Left lung (tissue), 10 donors: ENCODE measurements around the gene ALDOC. TPM values are rescaled to one million over a fixed set of nuclear protein-coding genes. Genes with fewer than 3 reads are reported as not detected.

Experiments used
- ATAC-seq: fragments of 200-7000 bp; cut with Tn5 transposase; one replicate; pipeline ENCODE4 v1.9.1; 2020; ENCODE audit warnings: moderate library complexity
- DNase-seq, 4 donors: peaks; one replicate each; pipeline ENCODE4 v3.0.0-alpha.2; 2013 to 2020
- H3K27ac ChIP-seq, 2 donors: fragments of 200-600 bp; sonication (generic) in 1 of 2; one replicate each; pipeline versions ENCODE4 v1.5.0 to v1.8.0; 2020 to 2021
- H3K27me3 ChIP-seq, 2 donors: fragments of 200-600 bp; sonication (generic) in 1 of 2; one replicate each; pipeline versions ENCODE4 v1.5.0 to v1.8.0; 2020 to 2021
- H3K36me3 ChIP-seq, 2 donors: fragments of 200-600 bp; sonication (generic) in 1 of 2; one replicate each; pipeline versions ENCODE4 v1.5.0 to v1.8.0; 2020 to 2021
- H3K4me1 ChIP-seq, 2 donors: fragments of 200-600 bp; one replicate each; pipeline ENCODE4 v1.8.0; 2021
- H3K4me3 ChIP-seq, 2 donors: fragments of 200-600 bp; sonication (generic) in 1 of 2; one replicate each; pipeline versions ENCODE4 v1.5.0 to v1.8.0; 2020 to 2021; ENCODE audit warnings: mild to moderate bottlenecking in 1 of 2
- H3K9me3 ChIP-seq, 2 donors: fragments of 200-600 bp; sonication (generic) in 1 of 2; one replicate each; pipeline versions ENCODE4 v1.5.0 to v1.8.0; 2020 to 2021
- intact Hi-C, 2 donors: fragments of 100-400 bp; cut with DNase I; formaldehyde crosslinking; loops; one replicate each; pipeline versions ENCODE4 v1.11.2 to v1.14.2; 2022
- polyA plus RNA-seq, 6 donors: library from polyadenylated mRNA; unstranded; fragments of 120-200 nt; gene quantifications; one replicate each; pipeline ENCODE4 v1.2.1, GENCODE V29; 2013; ENCODE audit not compliant: insufficient read length in 6 of 6
- total RNA-seq, 2 donors: library from RNA; stranded (reverse); fragmentation: NEBNext Ultra II Directional; extraction: Animal tissue kit (Norgen Biotek cat#: 25700); gene quantifications; one replicate each; pipeline ENCODE4 v1.2.1, GENCODE V29; 2021
- TF ChIP-seq, protein P1 (sequence below), 2 donors: fragments of 200-600 bp; sonication (generic) in 1 of 2; IDR thresholded peaks; one replicate each; pipeline versions ENCODE4 v1.5.0 to v1.8.0; 2021; ENCODE audit warnings: antibody characterized with exemption in 2 of 2
- donor health status: DM: no; HTN: yes; CAD: no.
- donor health status: DM: no; HTN: no; CAD: no.

The ALDOC gene
- total and polyA plus RNA-seq, 8 donors: 10.9 to 25.5 (median 18.6) TPM

DNA sequence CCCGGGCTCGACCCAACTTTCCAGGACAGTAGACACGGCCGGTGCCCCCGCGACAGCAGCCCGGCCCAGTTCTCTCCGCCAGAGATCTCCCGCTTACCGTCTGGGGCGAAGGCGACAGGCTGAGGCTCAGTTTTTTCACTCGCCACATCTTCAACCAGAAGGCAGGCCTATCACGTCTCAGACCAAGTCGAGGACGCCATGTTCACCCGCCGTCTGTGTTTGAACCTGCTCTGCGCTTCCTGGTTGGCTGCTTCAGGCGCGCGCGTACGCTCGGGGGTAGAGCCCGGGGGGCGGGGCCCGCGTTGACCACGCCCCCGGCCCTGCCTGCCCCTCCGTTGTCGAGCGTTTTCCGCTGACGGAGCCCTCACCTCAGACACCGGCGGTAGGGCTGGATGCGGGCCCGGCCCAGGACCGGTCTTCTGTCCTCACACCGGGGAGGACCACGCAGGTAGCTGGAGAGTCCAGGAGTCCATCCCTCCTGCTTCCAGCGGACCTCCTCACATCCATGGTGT is 22.2 kb upstream of the ALDOC start, which contains the start of gene SPAG5:
Gene SPAG5 (minus strand): TSS at position 227 of the 512 bp plus-strand sequence. CDS start 79 bp downstream, at position 148.
- H3K27ac ChIP-seq: peak within 1 kb of the TSS; percentile 97 to 98
- intact Hi-C loops: no loop called here
- no peaks in the 10 kb centered on the region for H3K36me3 ChIP-seq
- TF ChIP-seq, protein P1, sequence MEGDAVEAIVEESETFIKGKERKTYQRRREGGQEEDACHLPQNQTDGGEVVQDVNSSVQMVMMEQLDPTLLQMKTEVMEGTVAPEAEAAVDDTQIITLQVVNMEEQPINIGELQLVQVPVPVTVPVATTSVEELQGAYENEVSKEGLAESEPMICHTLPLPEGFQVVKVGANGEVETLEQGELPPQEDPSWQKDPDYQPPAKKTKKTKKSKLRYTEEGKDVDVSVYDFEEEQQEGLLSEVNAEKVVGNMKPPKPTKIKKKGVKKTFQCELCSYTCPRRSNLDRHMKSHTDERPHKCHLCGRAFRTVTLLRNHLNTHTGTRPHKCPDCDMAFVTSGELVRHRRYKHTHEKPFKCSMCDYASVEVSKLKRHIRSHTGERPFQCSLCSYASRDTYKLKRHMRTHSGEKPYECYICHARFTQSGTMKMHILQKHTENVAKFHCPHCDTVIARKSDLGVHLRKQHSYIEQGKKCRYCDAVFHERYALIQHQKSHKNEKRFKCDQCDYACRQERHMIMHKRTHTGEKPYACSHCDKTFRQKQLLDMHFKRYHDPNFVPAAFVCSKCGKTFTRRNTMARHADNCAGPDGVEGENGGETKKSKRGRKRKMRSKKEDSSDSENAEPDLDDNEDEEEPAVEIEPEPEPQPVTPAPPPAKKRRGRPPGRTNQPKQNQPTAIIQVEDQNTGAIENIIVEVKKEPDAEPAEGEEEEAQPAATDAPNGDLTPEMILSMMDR (IDR thresholded peaks at IDR 0.05): no peak
- peak within 1 kb of the TSS; percentile 53 to 67 for H3K4me3 ChIP-seq
- H3K27me3 ChIP-seq: no peaks in the 10 kb centered on the region
- H3K9me3 ChIP-seq: no peaks in the 10 kb centered on the region
- ATAC-seq: peak; percentile 99
- peak; percentile 89 to 98 (median 96) for DNase-seq
- peaks cover 5 to 28% of the 10 kb centered on the region in 2 donors for H3K4me1 ChIP-seq

DNA sequence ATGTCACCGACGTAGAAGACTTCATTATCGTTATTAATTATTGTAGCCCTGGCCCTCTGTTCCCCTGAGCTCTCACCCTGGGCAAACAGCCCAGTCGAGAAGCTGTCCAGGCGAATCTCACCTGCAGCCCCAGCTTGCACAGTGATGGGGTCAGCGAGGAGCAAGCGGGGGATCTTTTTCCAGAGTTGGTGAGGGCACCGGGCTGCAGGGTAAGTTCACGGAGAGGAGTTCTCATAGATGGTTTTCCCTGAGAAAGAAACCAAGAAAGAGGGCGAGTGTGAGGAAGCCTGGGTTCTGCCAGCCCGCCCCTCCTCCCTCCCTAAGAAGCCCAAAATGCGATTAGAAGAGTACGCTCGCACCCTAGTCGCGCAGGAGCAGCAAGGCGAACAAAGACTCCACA is 21.7 kb upstream of the ALDOC start:
- Histone ChIP-seq H3K4me3 (peak overlapping the region; percentile 53 to 67), H3K27ac (peak overlapping the region; percentile 97 to 98), H3K4me1 (peaks cover 5 to 28% of the 10 kb centered on the region in 2 donors), H3K36me3 (peaks cover 0 to under 1% of the 10 kb centered on the region in 2 donors), H3K27me3 (no peaks in the 10 kb centered on the region), H3K9me3 (no peaks in the 10 kb centered on the region)
- no peak for ATAC-seq
- TF ChIP-seq, protein P1 (IDR thresholded peaks at IDR 0.05): no peak
- intact Hi-C loops: no loop called here
- no peak for DNase-seq

DNA sequence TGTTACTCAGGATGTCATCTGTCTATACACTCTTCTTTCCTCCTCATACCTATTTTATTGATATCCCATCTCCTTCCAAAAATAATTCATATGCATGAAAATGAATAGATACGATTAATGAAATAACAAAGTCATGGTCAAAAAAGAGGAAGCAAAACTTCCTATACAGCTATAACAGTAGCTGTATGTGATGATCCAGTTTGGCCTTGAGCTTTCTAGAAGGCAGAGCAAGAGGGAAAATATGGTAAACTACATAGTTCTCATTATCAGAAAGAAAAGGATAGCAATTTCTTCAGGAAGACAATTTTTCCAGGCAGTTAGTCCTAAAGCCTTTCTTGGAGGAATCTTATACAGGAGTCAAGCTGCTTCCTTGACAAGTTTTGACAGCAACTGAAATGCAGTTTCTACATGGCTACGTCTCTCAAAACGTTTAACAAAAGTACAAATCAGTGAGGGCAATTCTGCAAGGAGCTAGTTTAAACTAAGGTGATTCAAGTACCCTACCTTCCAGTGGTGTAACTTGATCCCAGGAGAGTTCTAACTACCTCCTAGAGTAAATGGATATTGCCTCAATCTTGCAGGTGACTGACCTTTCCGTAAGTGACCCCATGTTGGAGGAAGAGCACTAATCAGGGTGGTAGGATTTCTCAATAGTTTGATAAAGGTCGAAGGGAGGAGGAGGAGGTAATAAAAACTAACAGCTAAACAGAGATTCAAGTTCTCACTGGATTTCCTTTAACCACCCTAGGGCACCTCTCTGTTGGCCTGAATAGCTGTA is 21.1 kb upstream of the ALDOC start:
- Histone ChIP-seq H3K9me3 (no peaks in the 10 kb centered on the region), H3K4me3 (peak overlapping the region; percentile 53 to 67), H3K36me3 (peaks cover 0 to 6% of the 10 kb centered on the region in 2 donors), H3K27ac (peak overlapping the region in 1 of 2 donors; percentile 24), H3K4me1 (peaks cover 5 to 28% of the 10 kb centered on the region in 2 donors), H3K27me3 (no peaks in the 10 kb centered on the region)
- peak; percentile 4 for ATAC-seq
- intact Hi-C loops: no loop called here
- no peak for DNase-seq
- TF ChIP-seq, protein P1 (IDR thresholded peaks at IDR 0.05): no peak

DNA sequence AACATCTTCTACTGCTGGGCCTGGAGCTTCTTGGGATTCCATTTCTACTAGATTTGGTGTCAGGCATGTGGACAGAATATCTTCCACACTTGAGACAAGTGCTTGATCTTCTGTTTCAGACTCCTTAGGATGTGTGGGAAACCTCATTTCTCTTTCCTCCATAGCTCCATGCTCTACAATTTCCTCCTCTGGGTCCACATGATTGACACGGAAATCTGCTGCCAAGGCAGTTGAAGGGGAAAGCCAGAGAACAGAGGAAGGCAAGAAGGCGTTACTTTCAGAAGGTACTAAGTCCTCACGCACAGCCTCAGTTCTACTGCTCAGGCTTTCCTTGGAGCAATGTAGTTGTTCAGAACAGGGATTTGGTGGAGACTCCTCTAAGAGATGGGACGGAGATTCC is 15.6 kb upstream of the ALDOC start:
- H3K36me3 ChIP-seq: peaks cover 0 to 29% of the 10 kb centered on the region in 2 donors
- no peak for DNase-seq
- H3K27ac ChIP-seq: no peak overlapping the region
- intact Hi-C loops: no loop called here
- no peak overlapping the region for H3K4me3 ChIP-seq
- TF ChIP-seq, protein P1 (IDR thresholded peaks at IDR 0.05): no peak
- peaks cover 0 to under 1% of the 10 kb centered on the region in 2 donors for H3K4me1 ChIP-seq
- H3K27me3 ChIP-seq: no peaks in the 10 kb centered on the region
- H3K9me3 ChIP-seq: no peaks in the 10 kb centered on the region
- ATAC-seq: no peak

DNA sequence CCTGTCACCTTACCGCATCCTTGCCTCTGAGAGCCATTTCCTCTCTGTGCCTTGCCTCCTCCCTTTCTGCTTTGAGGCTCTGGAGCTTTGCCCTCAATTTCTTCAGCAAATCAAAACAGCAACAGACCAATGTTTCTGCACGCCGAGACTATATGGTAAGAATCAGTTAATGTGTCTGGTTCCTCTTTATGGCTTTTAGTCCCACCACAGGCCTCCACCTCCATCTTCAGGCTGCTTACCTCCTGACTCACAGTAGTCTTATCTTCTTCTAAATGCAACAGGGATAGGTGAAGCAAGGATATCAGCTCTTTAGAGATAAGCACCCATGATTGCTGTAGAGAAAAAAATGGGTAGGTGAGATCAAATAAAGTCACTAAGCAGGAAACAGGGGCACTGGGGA is 9.2 kb upstream of the ALDOC start:
- Histone ChIP-seq H3K27me3 (no peaks in the 10 kb centered on the region), H3K36me3 (peaks cover 0 to 52% of the 10 kb centered on the region in 2 donors), H3K4me3 (no peak overlapping the region), H3K4me1 (no peaks in the 10 kb centered on the region), H3K27ac (no peak overlapping the region), H3K9me3 (no peaks in the 10 kb centered on the region)
- intact Hi-C loops: no loop called here
- ATAC-seq (no peak), DNase-seq (no peak)
- TF ChIP-seq, protein P1 (IDR thresholded peaks at IDR 0.05): no peak
